ENCODE results near the gene TBC1D8B.
"Not testable (repeated sequence)": the region's sequence is repeated elsewhere in the genome, so short reads cannot be mapped to it uniquely, and the experiment has no call there.

DNA sequence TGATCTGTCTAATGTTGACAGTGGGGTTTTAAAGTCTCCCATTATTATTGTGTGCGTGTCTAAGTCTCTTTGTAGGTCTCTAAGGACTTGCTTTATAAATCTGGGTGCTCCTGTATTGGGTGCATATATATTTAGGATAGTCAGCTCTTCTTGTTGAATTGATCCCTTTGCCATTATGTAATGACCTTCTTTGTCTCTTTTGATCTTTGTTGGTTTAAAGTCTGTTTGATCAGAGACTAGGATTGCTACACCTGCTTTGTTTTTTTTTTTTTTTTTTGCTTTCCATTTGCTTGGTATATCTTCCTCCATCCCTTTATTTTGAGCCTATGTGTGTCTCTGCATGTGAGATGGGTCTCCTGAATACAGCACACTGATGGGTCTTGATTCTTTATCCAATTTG, 33.2 kb upstream of the TBC1D8B start:
- TF ChIP-seq EZH2phosphoT487 (IDR thresholded peaks at IDR 0.05; ENCODE audit: insufficient read depth, low read depth); EZH2 (IDR thresholded peaks at IDR 0.05; ENCODE audit: insufficient read depth, poor library complexity, severe bottlenecking): not testable (repeated sequence)

Data from GM23248 (cell line).